Hematopoietic multipotent progenitor cell treated with erythropoietin and hydrocortisone succinate and interleukin-3 and kit ligand, for 4 days (in vitro differentiated cells): ENCODE results near the gene TLCD3B.
"Not testable (repeated sequence)": the region's sequence is repeated elsewhere in the genome, so short reads cannot be mapped to it uniquely, and the experiment has no call there.

Experiments
- DNase-seq: peaks from one replicate; pipeline ENCODE4 v3.0.0-alpha.2; 2015

The TLCD3B gene

DNA sequence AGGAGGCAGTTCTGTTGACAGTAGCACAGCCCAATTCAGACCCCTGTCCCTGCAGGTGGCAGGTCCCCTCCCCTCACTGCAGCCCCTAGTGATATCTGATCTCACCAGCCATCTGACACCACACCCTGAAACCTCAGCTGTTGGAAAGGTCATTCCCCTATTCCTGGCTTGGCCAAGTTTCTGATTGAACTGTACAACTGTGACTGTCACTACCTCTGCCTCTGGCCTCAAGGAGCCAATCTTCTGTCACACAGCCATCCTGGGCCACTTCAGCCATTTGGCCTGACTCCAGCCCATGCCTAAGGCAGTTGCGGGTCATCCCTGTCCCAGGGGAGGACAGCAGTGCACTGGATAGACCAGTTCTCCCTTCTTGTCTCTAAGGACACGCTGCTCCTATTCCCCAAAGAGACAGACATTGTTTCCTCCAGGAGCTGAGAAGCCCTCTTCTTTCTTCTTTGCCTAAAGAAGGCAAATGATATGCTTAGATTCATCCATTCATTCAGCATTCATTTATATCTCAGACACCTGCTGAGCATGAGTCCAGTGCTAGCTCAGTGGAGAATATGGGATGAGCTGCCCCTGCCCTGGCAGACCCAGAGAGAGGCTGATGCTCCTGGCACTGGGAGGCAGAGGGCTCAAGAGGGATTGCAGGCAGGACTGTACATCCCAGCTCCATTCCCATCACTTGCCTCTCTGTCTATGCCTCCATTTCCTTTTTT lies 29.9 kb upstream of the TLCD3B start:
- DNase-seq = no peak

DNA sequence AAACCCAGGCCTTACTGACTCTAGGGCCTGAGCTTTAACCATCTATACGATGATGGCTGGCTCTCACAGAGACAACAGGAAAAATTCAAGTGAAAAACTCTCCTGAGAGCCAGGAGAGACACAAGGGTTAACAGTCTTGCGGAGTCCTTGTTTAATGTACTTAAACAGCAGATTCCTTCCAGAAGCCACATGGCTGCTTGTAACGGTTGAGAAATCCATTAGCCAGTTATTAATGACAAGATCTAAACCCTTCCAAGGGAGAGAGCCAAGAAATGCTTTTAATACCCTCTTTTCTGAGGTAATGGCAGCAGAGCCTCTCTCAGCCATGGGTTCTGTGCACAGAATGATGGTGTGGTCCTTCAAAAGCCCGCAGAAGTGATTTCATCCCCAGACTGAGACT lies 29.3 kb upstream of the TLCD3B start:
- no peak for DNase-seq

DNA sequence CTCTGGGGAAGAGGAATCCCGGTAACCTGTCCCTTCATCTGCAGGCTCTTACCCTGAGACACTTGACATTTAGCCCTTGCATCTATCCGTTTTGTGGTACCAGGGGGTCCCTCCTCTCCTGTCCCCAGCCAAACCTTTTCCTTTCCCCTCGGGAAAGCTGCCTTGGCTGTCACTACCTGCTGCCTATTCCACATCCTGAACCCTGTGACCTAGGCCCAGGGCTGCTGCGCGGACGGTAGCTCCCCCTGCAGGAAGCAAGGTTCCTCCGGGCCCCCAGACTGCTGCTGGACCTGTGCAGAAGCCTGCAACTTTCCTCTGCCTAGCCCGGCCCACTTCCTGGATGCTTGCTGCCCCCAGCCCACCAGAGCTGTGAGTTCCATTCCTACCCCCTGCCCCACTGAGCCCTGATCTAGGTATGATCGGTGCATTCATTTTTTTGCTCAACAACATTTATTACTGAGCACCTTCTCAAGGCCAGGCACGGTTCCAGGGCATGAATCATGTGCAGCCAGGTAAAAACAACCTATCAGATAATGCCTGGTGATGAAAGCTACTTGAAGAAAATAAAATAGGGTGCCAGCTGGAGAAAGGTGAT lies 24.0 kb upstream of the TLCD3B start:
- peak; percentile 77 for DNase-seq

DNA sequence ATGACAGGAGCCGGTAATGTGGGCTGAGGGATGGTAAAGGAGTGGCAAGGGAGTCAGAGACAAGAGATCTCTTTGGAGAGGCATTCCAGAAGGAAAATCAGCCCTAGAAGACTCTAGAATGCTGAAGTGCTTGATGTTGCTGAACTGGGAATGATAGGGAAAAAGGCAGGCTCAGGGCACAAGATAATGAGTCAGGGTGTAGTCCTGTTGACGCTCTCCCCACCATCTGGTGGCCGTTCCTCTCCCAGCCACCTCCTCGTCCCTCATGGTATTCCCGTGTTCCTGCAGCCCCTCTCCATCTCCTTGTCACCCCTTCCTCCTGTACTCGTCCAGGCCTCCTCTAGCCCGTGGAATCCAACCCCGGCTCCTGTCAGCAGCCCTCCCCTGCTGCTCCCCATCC lies 23.4 kb upstream of the TLCD3B start:
- no peak for DNase-seq

DNA sequence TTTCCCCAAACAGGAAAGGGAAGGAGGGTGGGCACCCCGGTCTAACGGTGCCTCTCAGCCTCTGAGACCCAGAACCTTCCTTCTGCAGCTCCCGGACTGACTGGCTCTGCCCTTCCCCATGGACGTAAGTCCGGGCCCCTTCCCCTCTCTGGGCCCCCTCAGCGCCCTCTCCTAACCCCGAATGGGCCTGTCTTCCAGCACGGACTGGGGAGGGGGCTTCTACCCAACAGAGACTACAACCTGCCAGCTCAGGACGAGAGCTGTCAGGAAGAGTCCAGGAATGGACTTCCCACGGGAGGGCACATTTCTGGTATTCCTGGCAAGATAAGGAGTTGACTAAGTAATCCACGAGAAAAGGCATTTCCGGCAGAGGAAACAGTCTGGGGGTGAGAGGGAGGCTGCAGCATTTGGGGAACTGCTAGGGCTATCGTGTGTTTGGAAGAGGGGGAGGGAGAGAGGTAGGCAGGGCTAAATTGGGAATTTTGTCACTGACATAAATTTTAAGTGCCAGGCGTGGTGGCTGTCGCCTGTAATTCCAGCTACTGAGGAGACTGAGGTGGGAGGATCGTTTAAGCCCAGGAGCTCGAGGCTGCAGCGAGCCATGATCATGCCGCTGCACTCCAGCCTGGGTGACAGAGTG lies 22.4 kb upstream of the TLCD3B start:
- no peak for DNase-seq

DNA sequence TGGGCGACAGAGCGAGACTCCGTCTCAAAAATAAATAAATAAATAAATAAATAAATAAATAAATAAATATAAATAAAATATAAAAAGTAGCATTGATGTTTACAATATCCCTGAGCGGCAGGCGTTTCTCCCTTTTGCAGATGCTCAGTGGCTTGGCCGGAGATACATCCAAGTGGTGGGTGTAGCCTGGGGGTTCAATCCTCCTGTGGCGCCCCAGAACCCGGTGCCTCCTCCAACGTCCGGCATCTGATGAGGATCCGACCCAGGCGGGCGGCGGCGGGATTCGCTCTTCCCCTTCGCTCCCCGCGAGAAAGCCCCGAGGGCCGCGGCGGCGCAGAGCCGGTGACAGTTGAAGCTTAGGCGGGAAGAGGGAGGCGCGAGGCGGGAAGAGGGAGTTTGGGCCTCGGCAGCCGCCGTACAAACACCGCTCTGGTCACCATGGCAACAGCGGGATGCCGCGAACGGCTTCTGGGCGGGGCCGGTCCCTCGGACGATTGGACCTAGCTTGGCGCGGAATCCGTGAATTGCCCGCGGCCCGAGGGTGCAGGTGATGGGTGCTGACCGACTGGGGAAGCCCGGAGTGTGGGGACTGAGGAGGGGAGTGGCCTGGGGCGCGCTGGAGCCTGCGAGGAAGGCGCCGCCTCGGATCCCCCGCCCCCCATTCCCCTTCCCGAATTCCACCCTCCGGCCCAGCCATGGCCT lies 21.8 kb upstream of the TLCD3B start:
- peak; percentile 96 for DNase-seq

DNA sequence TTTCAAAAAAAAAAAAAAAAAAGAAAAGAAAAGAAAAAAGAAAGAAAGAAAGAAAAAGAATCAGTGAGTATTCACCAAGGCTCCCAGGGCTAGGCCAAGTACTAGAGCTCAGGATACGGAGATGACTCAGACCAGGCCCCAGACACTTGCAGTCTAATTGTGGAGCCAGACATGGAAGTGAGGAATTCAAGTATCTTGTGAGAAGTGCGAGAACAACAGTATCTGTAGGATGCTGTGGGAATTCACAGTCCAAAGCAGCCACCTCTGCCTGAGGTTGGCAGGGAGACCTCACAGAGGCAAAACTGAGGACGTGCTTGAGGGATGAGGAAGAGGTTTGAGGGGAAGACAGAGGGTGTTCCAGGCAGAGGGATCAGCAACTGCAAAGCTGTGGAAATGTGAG lies 20.4 kb upstream of the TLCD3B start:
- no peak for DNase-seq

DNA sequence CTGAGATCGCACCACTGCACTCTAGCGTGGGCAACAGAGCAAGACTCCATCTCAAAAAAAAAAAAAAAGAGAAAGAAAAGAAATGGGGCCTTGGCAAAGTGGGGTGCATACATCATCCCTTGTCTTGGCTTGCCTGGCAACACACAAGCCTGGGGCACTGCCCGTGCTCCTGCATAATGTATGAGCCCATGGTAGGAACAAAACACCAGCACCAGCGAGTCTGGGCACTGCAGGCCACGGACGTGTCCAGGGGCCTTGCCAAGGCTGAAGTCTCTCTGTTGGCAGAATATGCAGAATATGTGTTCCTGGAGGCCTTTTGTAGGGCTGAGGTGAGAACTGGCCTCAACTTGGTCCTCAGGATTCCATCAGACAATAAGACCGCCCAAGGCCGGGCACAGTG lies 18.8 kb upstream of the TLCD3B start:
- no peak for DNase-seq

DNA sequence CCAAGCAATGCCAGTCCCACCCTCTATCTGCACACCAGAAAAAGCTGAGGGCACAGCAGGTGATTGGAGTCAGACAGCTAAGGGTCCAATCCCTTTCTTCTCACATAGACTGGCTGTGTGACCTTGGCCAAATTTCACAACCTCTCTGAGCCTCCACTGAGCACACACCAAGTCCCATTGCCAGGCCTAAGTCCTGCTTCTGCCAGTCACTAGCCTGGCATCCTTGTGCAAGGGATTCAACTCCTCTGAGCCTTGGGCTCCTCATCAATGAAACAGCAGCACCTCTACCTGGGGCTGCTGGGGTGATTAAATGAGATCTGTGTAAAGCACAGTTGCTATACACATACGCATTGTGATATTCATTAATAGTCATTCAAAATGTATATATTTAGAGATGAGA lies 15.5 kb upstream of the TLCD3B start:
- no peak for DNase-seq

DNA sequence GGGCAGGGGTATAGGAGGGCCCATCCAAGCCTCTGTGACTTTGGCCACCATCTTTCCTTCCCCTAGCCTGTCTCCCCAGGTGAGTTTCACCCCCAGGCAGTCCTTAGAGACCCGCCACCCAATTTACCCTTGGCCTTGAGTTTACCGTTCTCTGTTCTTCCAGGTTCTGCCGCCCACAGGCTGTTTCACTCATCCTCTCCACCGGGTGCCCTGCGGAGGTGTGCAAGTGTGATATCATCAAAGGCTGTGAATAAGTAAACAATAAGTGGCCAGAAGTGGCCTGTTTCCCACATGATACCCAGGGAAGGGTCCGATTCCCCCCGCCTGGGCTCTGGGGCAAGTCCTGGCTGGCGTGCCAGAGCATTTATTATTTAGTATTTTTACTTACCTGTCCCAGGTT lies 15.1 kb upstream of the TLCD3B start:
- DNase-seq = no peak

DNA sequence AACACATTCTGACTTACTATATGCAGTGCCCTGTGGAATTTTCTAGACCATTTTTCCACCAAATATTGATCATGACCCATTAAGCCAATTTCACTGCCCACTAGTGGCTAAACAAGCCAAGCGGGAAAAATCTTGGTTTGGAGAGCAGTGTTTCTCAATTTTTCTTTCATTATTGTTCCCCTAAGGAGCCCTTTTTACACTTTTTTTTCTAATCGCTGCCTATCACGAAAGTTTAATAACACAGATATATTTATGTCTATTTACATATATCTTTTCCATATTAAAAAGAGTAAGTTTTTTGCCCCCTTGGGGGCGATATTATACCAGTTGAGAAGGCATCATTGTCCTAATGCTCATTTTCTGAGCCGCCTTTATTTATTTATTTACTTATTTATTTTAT lies 10.8 kb upstream of the TLCD3B start:
- peak; percentile 82 for DNase-seq

DNA sequence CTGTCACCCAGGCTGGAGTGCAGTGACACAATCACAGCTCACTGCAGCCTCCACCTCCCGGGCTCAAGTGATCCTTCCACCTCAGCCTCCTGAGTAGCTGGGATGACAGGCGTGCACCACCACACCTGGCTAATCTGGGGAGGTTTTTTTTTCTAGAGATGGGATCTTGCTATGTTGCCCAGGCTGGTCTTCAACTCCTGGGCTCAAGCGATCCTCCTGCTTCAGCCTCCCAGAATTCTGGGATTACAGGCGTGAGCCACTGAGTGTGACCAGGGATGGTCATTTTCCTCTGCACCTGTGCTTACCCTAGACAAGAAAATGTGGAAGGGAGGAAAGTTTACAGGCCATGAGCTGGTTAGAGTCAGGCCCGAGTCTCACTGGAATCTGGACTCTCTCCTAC lies 9.6 kb upstream of the TLCD3B start:
- DNase-seq = not testable (repeated sequence)

DNA sequence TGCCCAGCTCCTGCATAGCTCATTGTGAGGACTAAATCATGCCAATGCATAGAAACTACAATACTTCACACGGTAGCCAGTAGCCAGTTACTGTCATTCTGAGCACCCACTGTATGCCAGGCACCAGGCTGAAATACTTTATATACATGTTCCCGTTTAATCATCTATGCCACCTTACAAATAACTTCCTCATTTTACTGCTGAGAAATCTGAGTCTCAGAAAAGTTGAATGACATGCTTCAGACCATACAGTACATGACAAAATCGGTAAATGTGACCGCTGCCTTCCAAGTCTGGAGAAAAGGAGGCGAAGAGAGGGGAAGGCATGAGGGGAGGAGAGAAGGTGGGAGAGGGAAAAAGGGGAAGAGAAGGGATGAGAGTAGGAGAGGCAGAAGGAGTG lies 9.2 kb upstream of the TLCD3B start:
- peak; percentile 71 for DNase-seq

DNA sequence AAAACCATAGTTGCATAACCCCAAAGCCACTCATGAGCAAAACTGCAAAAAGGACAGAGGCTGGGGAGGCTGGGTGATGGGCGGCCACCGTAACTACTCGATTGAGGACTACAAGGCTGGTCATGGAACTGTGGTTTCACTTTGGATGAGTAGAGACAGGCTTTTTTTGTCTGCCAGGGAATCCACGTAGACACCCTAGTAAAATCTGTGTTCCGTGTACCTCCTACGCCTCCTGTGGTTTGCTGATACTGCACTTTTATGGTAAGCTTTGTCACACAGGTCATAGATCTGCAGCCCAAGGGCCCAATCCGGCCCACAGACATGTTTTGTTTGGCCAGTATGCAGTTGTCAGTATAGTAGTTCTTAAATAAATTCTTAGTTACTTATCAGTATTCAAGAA lies 2.2 kb upstream of the TLCD3B start:
- no peak for DNase-seq

DNA sequence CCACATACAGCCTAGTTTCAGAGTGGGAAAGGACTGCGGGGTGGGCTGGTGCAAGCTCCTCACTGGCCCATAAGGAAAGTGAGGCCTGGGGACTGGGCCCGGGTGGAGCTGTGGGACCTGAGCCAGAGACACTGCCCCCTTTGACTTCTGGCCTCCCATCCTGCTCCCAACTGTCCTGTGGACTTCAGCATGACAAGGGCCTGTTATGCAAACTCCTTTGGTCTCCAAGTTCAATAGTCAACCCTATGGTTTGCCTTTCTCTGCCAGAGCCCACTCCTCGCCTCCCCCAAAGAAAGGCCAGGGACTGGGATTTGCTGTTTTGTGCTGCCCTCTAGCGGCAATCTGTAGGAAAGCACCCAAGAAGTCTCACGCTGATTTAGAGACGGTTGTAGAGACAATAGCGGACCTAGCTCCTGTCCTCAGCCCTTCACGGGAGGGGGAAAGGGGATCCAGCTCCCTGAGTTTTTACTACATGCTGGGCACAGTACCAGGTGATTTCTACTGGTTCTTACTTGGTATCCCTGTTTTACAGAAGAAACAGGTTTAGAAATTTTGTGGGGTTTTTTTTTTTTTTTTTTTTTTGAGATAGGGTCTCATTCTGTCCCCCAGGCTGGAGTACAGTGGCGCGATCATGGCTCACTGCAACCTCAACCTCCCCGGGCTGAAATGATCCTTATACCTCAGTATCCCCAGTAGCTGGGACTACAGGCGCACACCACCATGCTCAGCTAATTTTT lies 1.2 kb upstream of the TLCD3B start:
- DNase-seq = peak; percentile 86

DNA sequence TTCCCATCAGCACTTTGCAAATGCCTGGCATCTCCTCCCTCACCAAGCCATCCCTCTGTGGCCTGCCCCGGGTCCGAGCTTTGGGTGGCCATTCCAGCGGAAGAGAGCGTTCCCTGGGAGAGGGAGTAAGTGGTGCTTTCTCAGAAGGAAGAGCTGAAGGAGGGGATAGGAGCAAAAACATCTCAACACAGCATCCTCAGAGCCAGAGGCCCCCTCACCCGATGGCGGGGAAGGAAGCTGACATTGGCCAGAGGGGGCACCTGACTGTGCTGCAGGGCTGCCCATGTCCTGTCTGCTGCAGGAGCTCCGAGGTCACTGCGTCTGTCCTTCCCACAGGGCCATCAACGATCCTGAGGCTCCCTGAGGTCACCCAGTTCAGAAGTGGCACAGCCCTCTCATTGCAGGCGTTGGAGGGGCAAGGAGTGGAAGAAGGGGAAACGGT lies 427 bp upstream of the TLCD3B start:
- DNase-seq = no peak

DNA sequence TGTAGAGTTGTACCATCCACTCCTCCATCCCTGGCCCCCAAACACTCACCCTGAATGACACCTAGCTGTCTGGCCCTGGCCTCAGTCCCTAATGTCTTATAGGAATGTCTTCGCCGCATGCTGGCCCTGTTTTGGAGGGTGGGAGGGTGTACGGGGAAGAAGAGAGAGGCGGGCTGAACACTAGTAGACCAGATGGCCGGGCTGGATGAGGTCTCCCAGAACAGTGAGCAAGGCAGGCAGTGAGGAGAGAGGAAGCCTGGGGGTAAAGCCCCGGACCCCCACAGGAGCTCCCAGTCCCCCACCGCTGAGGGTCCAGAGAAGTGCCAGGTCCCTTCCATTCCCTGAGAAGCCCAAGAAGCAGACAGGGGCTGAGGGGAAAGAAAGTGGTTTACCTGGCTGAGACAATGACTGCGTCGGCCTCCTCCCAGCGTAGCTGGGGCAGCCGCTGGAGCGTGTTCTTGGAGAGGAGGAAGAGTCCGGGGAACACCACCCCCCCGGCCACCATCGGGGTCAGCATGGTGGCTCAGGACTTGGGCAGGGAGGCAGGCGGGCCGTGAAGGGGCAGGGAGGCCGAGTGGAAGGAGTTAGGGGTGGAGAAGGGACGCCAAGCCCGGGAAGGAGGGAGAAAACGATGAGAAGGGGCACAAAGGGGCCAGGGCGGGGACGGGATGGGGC lies 923 bp downstream of the TLCD3B start:
- DNase-seq = no peak

DNA sequence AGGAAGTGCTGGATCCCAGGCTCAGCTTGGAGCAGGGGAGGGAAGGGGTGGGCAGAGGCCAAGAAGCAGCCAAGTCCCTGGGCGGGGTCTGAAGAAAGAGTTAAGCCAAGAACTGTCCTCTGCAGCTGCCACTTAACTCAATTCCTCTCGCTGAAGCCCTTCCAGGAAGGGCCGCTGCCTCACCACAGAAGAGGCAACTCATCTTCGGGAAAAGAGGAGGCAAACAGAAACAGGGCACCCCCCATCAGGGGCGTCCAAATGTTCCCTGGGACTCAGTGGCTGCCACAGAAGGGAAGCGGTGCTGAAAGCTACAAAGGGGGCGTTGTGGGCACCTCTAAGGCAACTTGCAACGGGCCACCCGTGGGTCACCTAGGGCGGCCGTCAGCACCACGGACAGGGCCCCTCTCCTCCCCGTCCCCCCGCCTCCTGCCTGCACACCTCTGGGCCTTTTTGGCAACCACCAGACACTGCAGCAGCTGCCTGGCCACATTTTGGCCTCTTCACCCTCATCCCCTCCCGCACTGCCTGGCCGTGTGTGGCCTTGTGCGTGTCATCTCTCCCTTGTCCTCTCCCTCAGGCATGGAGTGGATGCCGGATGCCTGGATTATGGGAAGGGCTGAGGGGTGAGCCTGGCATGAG lies 2.5 kb downstream of the TLCD3B start:
- DNase-seq = peak; percentile 66

DNA sequence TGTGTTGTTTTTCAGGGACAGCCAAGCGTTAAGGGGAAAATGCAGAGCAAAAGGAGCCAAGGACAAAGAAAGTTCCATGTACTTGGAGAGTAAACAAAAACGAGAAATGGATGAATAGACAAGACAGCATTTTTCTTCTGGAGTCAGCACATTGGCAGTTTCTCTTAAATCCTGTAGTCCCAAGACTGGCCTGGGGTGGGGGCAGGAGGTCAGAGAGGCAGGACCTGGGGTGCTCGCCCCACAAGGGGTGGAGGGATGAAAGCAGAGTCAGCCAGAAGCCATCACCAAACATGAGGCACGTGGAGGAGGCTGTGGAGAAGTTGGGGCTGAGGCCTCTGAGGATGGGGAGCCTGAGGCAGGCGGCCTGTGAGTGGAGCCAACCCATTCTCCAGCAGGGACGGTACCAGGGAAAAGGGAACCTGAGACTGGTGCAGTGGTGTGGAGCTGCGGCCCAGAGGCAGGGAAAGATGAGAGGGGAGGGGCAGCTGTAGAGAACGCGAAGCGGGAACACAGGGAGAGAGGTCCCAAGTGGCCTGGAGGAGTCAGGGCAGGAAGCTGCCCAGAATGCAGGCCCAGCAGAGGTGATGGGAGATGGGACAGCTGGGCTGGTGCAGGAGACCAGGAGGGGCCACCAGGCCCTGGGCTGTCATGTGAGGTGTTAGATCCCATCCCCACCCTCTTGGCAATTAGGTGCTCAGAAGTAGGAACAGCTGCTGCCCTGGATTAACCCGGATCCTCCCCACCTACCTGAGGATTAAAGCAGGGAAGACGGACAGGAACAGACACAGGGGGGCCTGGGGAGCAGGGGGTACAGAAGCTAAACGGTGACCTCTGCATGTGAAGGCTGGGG lies 3.3 kb downstream of the TLCD3B start:
- DNase-seq = no peak

DNA sequence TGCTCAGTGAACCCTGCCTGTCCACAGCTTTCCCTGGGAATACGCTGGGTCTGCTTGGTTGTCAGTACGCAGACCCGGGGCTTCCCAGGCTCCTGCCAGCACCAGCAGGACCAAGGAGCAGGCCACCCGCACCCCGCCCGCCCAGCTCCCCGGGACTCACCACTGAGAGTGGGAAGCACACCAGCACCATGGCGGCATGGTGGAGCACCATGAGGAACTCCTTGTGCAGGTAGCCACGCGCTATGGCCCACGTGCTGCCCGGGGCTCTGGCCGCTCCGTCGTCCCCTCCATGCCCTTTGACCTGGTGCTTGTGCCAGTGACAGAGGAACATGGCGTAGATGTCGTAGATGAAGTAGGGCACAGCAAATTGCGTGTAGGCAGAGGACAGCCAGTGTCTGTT lies 4.6 kb downstream of the TLCD3B start:
- no peak for DNase-seq

DNA sequence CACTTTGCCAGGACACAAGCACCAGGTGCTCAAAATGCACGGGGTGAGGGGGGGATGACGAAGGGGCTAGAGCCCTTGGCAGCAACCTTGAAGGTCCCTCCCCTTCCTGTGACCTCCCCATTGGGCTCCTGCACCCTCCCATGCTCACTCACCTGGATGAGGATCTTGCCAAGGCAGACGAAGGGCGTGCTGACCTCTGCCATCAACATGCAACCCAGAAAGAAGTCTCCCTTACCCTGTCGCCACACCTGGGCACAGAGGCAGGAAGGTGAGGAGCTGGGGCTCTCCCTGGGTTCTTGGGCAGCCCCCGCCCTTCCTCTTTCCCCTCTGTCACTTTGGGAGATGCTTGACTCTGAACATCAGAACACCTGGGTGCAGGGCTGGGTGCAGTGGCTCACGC lies 5.5 kb downstream of the TLCD3B start:
- DNase-seq = no peak
